GM18511 (cell line): ENCODE data around the gene C18orf54.
"Not testable (repeated sequence)": the region's sequence is repeated elsewhere in the genome, so short reads cannot be mapped to it uniquely, and the experiment has no call there.

Source experiments
- ATAC-seq: cut with Tn5 transposase; IDR thresholded peaks from one replicate; pipeline ENCODE4 v1.9.1; 2021; ENCODE audit warnings: mild to moderate bottlenecking, moderate library complexity; ENCODE audit not compliant: unreplicated experiment

Gene C18orf54

GRCh38 chr18:54386800-54387495 lies 29.2 kb downstream of the C18orf54 start:
- ATAC-seq = not testable (repeated sequence)

- ATAC-seq = no peak
These were observed 29.9 kb downstream of the C18orf54 start for GRCh38 chr18:54387631-54388030.

GRCh38 chr18:54388203-54389142 lies 30.8 kb downstream of the C18orf54 start:
- peak; percentile 93 for ATAC-seq

- ATAC-seq = peak; percentile 19
These were observed 31.4 kb downstream of the C18orf54 start for GRCh38 chr18:54389143-54389505.

GRCh38 chr18:54390838-54391237 lies 33.1 kb downstream of the C18orf54 start:
- ATAC-seq = no peak

GRCh38 chr18:54392543-54393023 lies 34.9 kb downstream of the C18orf54 start:
- peak; percentile 61 for ATAC-seq

- no peak for ATAC-seq
These were observed 36.1 kb downstream of the C18orf54 start for GRCh38 chr18:54393648-54394294.

GRCh38 chr18:54396760-54397159 lies 39.1 kb downstream of the C18orf54 start:
- ATAC-seq = no peak

- ATAC-seq = no peak
These were observed 47.6 kb downstream of the C18orf54 start for GRCh38 chr18:54405290-54405689.

- no peak for ATAC-seq
These were observed 54.1 kb downstream of the C18orf54 start for GRCh38 chr18:54411781-54412180.

- ATAC-seq = no peak
These were observed 57.4 kb downstream of the C18orf54 start for GRCh38 chr18:54415086-54415485.

- ATAC-seq = no peak
These were observed 58.7 kb downstream of the C18orf54 start for GRCh38 chr18:54416436-54416835.

- no peak for ATAC-seq
These were observed 66.1 kb downstream of the C18orf54 start for GRCh38 chr18:54423831-54424230.

GRCh38 chr18:54426085-54426665 lies 68.5 kb downstream of the C18orf54 start:
- ATAC-seq = no peak
